HG03103 (cell line): ENCODE data around the gene OR2T12.
"Not testable (repeated sequence)": the region's sequence is repeated elsewhere in the genome, so short reads cannot be mapped to it uniquely, and the experiment has no call there.

Source experiments
- ATAC-seq: cut with Tn5 transposase; IDR thresholded peaks from one replicate; pipeline ENCODE4 v1.9.1; 2021; ENCODE audit warnings: low read depth; ENCODE audit not compliant: unreplicated experiment

Gene OR2T12

GRCh38 chr1:248303324-248303723 lies at the start of gene OR2T12:
OR2T12 (minus strand) TSS chr1:248303424; CDS start chr1:248295578, 7,846 bp downstream.
- no peak for ATAC-seq

- no peak for ATAC-seq
These were observed 45.3 kb upstream of the OR2T12 start, which contains the start of gene OR14C36 for GRCh38 chr1:248348475-248348874. OR14C36 (plus strand) TSS chr1:248348775; CDS start chr1:248348775, 0 bp downstream.

- no peak for ATAC-seq
These were observed 40.2 kb upstream of the OR2T12 start for GRCh38 chr1:248343451-248343850.

GRCh38 chr1:248324468-248324867 lies 21.2 kb upstream of the OR2T12 start, which contains the start of gene OR2M7:
OR2M7 (minus strand) TSS chr1:248324568; CDS start chr1:248324568, 0 bp downstream.
- no peak for ATAC-seq

- ATAC-seq, result no peak
These were observed 13.6 kb upstream of the OR2T12 start for GRCh38 chr1:248316796-248317195.

- ATAC-seq, result not testable (repeated sequence)
These were observed 3.5 kb upstream of the OR2T12 start for GRCh38 chr1:248306740-248307139.

GRCh38 chr1:248306103-248306502 lies 2.9 kb upstream of the OR2T12 start:
- no peak for ATAC-seq

GRCh38 chr1:248305672-248306071 lies 2.4 kb upstream of the OR2T12 start:
- not testable (repeated sequence) for ATAC-seq

- ATAC-seq, result no peak
These were observed 14.8 kb downstream of the OR2T12 start for GRCh38 chr1:248288391-248288790.

GRCh38 chr1:248277876-248278275 lies 25.3 kb downstream of the OR2T12 start, which contains the start of gene OR2T33:
OR2T33 (minus strand) TSS chr1:248277976; CDS start chr1:248273814, 4,162 bp downstream.
- ATAC-seq, result no peak

GRCh38 chr1:248273225-248273624 lies 30.0 kb downstream of the OR2T12 start:
- ATAC-seq, result not testable (repeated sequence)

- ATAC-seq, result no peak
These were observed 35.0 kb downstream of the OR2T12 start for GRCh38 chr1:248268178-248268577.

- not testable (repeated sequence) for ATAC-seq
These were observed 43.9 kb downstream of the OR2T12 start for GRCh38 chr1:248259309-248259708.

- peak; percentile 91 for ATAC-seq
These were observed 60.0 kb downstream of the OR2T12 start for GRCh38 chr1:248243204-248243603.
